Right forelimb (tissue), 1 donor: ENCODE measurements around the gene CBLB.
"Not testable (repeated sequence)": the region's sequence is repeated elsewhere in the genome, so short reads cannot be mapped to it uniquely, and the experiment has no call there.

Experiments used
- DNase-seq: peaks from one replicate; pipeline ENCODE4 v3.0.0-alpha.2; 2018

CBLB gene

GRCh38 chr3:105815331-105815730 is 53.5 kb downstream of the CBLB start:
- DNase-seq = not testable (repeated sequence)

GRCh38 chr3:105813710-105814109 is 55.1 kb downstream of the CBLB start:
- DNase-seq = no peak

GRCh38 chr3:105812194-105812586 is 56.6 kb downstream of the CBLB start:
- no peak for DNase-seq

GRCh38 chr3:105811518-105812193 is 57.2 kb downstream of the CBLB start:
- DNase-seq = no peak

GRCh38 chr3:105809208-105809888 is 59.5 kb downstream of the CBLB start:
- DNase-seq = no peak

GRCh38 chr3:105807701-105808100 is 61.1 kb downstream of the CBLB start:
- DNase-seq = no peak

GRCh38 chr3:105807146-105807545 is 61.7 kb downstream of the CBLB start:
- no peak for DNase-seq

GRCh38 chr3:105806359-105806758 is 62.5 kb downstream of the CBLB start:
- no peak for DNase-seq

GRCh38 chr3:105805404-105805803 is 63.4 kb downstream of the CBLB start:
- no peak for DNase-seq

- no peak for DNase-seq
Observed at GRCh38 chr3:105802118-105802706, 66.6 kb downstream of the CBLB start.

GRCh38 chr3:105801397-105801796 is 67.4 kb downstream of the CBLB start:
- no peak for DNase-seq

GRCh38 chr3:105800320-105800719 is 68.5 kb downstream of the CBLB start:
- DNase-seq = no peak

- DNase-seq = no peak
Observed at GRCh38 chr3:105799286-105799685, 69.5 kb downstream of the CBLB start.

- no peak for DNase-seq
Observed at GRCh38 chr3:105798381-105798934, 70.4 kb downstream of the CBLB start.

- DNase-seq = no peak
Observed at GRCh38 chr3:105793040-105793439, 75.8 kb downstream of the CBLB start.

- no peak for DNase-seq
Observed at GRCh38 chr3:105791919-105792786, 76.7 kb downstream of the CBLB start.

GRCh38 chr3:105791131-105791530 is 77.7 kb downstream of the CBLB start:
- DNase-seq = no peak

- DNase-seq = no peak
Observed at GRCh38 chr3:105790534-105790933, 78.3 kb downstream of the CBLB start.

GRCh38 chr3:105788593-105788992 is 80.2 kb downstream of the CBLB start:
- DNase-seq = no peak

- DNase-seq = no peak
Observed at GRCh38 chr3:105787453-105787852, 81.4 kb downstream of the CBLB start.

- no peak for DNase-seq
Observed at GRCh38 chr3:105786990-105787389, 81.8 kb downstream of the CBLB start.

GRCh38 chr3:105786241-105786640 is 82.6 kb downstream of the CBLB start:
- no peak for DNase-seq

GRCh38 chr3:105785803-105786202 is 83.0 kb downstream of the CBLB start:
- DNase-seq = no peak
